ENCODE data around the gene ANTXRL.
"Not testable (repeated sequence)": the region's sequence is repeated elsewhere in the genome, so short reads cannot be mapped to it uniquely, and the experiment has no call there.

ANTXRL gene

DNA sequence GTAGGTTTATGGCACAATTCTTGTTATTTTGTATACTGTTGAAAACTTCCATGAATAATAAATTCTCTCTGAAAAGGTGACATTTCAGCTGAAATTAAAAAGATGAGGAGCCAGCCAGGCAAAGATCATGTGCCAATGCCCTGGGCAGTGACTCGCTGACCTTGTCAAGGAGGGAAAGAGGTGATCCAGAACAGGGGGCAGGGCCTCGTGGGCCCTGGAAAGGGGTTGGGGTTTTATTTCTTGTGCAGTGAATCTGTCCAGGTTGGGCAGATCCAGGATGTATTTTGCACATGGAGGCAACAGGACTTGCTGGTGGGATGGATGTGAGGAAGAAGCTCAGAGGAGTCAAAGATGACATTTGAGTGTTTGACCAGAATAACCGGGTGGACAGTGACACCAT is 31.6 kb upstream of the ANTXRL start:
- DNase-seq, result not testable (repeated sequence)

GRCh38 chr10:46255801-46256747 is 30.7 kb upstream of the ANTXRL start:
- DNase-seq, result peak; percentile 54

GRCh38 chr10:46257099-46257498 is 29.7 kb upstream of the ANTXRL start:
- no peak for DNase-seq

- not testable (repeated sequence) for DNase-seq
Measured at GRCh38 chr10:46262906-46263560, 23.8 kb upstream of the ANTXRL start.

GRCh38 chr10:46263831-46264268 is 22.9 kb upstream of the ANTXRL start:
- DNase-seq, result no peak

GRCh38 chr10:46264336-46264735 is 22.5 kb upstream of the ANTXRL start:
- DNase-seq, result no peak

DNA sequence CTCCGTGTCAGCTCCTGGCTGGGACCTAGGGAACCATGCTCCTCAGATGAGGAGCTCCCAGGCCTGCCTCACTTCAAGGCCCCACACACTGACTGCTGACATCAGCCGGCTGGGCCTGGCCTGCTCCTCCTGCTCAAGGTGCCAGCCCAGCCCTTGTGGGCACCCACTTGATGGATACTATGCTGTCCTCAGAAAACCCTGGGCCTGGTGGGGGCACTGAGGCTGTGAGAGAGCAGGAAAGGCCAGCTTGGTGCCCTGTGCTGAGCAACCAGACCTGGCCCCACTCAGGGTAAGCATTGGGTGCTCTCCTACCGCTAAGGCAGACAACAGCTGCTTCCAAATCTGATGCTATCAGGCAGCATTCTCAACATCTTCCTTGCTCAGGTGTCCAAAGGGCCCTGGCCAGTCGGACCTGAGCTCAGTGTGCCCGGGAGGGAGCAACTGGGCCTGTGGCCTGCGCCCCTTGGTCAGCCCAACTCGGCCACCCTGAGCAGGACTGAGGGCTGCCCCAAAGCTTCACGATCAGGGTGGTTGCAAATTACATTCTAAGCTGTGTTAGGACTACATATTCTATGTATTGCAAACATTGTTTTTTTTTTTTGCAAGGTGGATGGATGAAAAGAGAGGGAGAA is 21.9 kb upstream of the ANTXRL start:
- no peak for DNase-seq

- not testable (repeated sequence) for DNase-seq
Measured at GRCh38 chr10:46265566-46266305, 21.1 kb upstream of the ANTXRL start.

DNA sequence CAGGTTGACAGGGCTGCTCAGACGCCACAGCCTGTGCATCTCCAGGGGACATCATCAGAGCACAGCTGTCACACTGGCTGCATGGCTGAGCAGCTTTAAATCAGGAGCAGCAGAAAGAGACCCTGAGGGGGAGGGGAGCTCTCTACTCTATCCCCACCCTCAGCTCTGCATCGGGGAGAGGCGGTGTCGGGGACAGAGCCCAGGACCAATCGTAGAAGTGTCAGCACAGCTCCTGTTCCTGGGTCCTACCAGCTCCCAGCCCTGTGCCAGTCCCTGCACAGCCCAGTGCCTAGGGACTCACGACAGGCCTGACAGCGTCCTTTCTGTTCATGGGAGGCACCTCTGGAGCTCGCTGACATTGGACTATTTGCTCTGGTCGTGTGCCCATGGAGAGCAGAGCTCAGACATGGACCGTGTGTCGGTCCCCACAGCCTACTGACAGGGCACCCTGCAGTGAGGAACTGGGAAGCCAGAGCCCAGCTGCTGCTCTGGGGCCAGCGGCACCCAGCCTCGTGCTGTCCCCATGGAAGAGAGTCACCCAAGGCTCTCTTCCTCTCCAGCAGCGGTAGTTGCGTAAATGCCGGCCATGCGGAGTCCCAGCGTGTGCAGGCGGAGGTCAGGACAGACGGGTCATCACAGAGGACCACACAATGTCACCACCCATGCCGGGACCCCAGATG is 20.4 kb upstream of the ANTXRL start:
- no peak for DNase-seq

GRCh38 chr10:46267132-46267985 is 19.4 kb upstream of the ANTXRL start:
- DNase-seq, result no peak

- DNase-seq, result peak; percentile 37
Measured at GRCh38 chr10:46268076-46268881, 18.5 kb upstream of the ANTXRL start.

DNA sequence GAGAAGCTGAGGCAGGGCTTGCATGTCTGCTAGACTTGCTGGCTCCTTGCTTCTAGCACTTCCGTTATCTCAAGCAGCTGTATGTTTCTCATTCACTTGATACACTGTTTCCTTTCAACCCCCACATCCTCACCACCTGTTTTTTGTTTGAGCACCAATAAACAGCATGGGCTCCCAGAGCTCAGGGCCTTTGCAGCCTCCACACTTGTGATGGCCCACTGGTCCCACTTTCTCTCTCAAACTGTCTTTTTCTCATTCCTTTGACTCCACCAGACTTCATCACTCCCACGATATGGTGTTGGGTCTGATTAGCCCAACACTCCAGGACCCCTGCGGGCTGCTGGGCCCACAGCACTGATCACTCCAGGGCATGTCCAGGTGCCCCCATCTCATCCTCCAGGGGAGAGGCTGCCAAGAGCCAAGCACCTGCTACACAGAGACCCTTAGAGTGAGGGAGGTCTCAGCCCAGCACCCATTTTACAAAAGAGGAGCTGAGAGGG is 17.2 kb upstream of the ANTXRL start:
- DNase-seq, result peak; percentile 43

GRCh38 chr10:46270086-46270811 is 16.5 kb upstream of the ANTXRL start:
- DNase-seq, result no peak

GRCh38 chr10:46270963-46271530 is 15.8 kb upstream of the ANTXRL start:
- not testable (repeated sequence) for DNase-seq

DNA sequence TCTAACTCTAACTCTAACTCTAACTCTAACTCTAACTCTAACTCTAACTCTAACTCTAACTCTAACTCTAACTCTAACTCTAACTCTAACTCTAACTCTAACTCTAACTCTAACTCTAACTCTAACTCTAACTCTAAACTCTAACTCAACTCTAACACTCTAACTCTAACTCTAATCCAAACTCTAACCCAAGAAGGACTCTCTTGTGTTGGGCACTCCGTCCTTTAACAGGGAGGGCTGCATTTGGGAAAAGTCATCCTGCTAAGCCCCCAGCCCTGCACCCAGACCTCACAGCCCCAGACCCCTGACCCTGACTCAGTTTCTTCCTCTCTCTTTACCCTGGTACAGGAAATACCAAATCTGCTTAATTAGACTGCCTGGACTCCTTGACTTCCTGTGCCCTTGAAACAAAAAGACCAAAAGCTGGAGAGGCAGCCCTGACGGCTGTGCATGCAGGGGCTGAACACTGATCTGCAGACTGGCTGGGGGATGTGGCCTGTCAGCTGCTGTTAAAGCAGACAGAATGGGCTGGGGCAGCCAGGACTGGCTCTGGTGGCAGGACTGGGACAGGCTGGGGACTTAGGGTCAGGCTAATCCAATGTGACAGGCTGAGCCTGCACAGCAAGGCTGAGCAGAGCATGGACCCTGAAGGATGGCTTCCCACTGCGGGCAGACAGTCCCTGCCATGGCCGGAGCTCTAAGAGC is 14.8 kb upstream of the ANTXRL start:
- not testable (repeated sequence) for DNase-seq

- DNase-seq, result no peak
Measured at GRCh38 chr10:46272863-46273415, 13.9 kb upstream of the ANTXRL start.

GRCh38 chr10:46273506-46274477 is 13.0 kb upstream of the ANTXRL start:
- no peak for DNase-seq
